ENCODE data around the gene LEMD3. TPM values are rescaled to one million over a fixed set of nuclear protein-coding genes. Genes with fewer than 3 reads are reported as not detected.

LEMD3 gene
- total RNA-seq, 1 donor from 2014 or later, result 77.5 TPM

DNA sequence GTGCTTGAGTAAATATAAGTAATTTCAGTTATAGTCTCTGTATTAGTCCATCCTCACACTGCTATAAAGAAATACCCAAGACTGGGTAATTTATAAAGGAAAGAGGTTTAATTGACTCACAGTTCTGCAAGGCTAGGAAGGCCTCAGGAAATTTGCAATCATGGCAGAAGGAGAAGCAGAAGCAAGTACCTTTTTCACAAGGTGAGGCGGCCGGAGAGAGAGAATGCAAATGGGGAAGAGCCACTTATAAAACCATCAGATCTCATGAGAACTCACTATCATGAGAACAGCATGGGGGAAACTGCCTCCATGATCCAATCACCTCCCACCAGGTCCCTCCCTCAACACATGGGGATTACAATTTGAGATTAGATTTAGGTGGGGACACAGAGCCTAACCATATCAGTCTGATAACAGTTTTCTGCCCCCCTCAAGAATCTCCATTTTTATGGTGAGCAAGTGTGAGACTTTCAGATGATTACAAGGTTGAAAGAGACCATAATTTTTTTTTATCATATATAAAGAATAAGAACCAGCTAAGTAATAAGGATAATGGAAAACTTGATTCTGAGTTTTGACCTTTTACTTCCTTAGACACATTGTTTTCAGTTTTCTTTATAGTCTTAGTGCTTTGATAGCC, 35.6 kb downstream of the LEMD3 start:
- FAIRE-seq, result no peak
- no peak for DNase-seq (ENCODE audit: low spot score in 2 of 2)

DNA sequence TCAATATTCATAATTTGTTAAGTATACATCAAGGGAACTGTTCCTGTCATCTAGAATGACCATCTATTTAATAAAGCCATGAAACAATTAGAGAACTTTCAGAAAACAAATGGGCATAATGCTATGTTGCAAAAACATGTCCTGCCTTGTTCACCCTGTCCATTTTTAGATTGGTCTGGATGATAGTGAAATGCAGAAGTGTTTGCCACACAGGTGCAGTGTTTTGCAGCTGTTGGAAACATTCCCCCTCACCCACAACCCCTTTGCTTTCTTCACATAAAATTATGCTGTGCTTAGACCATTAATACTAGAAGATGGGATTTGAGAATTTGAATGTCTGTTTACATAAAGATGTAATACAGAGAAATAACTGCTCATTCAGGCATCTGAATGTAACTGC, 36.5 kb downstream of the LEMD3 start:
- DNase-seq (ENCODE audit: low spot score in 2 of 2) (no peak), FAIRE-seq (no peak)

DNA sequence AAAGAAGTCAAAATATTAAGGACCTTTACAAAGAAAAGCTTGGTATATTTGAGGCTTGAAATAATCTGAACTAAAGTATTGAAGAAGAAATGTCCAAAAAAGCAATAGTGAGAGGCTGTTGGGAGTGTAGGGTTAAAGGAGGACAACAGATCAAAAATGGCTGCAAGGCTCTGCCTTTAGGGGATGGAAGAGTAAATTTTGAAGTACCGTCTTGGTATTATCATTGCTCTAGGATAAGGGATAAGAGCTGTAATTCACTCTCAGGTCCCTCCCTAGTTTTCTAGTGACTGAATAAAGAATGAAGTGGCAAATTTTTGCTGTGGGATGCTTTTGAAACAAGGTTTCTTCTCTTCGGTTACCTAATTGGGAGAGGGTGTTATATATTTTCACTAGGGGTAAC, 38.7 kb downstream of the LEMD3 start:
- DNase-seq (ENCODE audit: low spot score in 2 of 2), result no peak
- FAIRE-seq, result no peak

DNA sequence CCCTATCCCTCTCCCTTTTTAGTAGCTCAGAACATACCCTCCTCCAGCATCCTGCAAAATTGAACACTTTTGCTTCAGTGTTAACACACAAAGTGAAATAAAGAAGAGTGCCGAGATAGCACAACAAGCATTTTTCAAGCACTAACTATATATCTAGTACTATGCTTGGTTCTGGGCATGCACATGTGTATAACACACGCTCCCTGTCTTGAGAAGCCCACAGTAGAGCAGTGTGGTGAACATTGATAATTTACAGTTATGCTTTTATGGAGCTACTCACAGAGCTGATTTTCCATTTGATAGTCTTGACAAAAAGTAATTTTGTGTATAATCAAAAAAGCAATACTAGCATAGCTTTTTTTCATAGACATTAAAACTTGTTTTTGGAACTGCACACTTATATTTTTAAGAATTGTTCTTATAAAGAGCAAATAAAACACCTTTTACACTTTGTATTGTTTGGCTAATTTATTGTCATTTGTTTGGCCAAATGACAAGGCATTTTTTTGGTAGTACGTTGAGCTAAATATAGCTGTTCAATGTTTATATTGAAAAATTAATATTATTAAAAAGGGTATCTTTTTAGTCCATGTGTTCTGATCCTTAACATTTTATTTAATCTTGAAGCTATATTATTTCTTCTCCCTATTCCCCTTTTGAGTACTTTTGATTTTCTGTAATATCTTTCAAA, 39.7 kb downstream of the LEMD3 start:
- no peak for FAIRE-seq
- DNase-seq (ENCODE audit: low spot score in 2 of 2), result no peak

DNA sequence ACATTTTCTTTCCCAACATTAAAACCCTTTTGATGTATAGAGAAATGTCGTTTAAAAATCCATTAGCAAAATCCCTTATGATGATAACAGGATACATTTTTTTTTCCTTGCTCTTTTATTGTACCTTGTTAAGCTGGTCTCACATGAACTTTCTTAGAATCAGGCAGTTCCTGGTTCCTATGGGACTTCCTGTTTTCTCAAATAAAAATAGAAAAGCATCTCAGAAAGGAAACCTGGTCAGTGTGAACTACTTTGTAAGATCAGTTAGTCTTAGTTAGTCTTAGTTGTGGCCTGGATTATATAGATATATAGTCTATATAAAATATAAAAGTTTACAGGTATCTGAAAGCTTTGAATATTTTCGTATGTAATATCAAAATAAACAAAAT, 40.3 kb downstream of the LEMD3 start:
- no peak for DNase-seq (ENCODE audit: low spot score in 2 of 2)
- FAIRE-seq, result no peak

DNA sequence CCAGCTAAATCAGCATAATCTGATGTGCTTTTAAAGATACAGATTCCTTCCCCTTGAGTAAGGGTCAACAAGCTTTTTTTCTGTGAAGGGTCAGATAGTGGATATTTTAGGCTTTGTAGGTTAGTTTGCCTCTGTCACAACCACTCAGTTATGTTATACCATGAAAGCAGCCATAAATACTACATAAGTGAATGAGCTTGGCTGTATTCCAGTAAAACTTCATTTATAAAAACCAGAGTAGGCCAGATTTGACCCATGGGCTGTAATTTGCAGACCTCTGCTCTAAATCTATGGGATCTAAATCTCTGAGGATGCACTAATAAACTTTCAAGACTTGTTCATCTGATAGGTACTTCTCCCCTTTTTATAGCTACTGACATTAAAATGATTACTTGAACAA, 47.7 kb downstream of the LEMD3 start:
- no peak for DNase-seq (ENCODE audit: low spot score in 2 of 2)
- no peak for FAIRE-seq

DNA sequence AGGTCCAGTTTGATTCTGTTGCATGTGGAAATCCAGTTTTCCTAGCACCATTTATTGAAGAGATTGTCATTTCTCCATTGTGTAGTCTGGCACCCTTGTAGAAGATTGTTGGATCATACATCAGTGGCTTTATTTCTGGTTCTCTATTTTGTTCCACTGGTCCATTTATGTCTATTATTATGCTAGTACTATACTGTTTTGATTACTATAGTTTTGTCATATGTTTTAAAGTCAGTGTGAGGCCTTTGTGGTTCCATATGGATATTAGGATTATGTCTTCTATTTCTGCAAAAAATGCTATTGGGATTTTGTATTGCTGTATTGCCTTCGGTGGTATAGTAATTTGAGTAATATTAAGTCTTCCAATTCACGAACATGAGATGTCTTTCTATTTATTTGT, 51.4 kb downstream of the LEMD3 start:
- FAIRE-seq (no peak), DNase-seq (ENCODE audit: low spot score in 2 of 2) (no peak)

DNA sequence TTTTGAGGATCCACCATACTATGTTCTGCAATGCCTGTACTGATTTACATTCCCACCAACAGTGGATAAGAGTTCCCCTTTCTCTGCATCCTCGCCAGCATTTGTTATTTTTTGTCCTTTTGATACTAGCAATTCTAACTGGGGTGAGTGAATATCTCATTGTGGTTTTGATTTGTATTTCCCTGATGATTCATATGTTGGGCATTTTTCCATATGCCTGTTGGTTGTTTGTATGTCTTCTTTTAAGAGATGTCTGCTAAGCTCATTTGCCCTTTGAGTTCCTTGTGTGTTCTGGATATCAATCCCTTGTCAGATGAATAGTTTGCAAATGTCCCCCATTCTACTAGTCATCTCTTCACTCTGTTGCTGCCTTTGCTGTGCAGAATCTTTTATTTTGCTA, 60.1 kb downstream of the LEMD3 start:
- DNase-seq (ENCODE audit: low spot score in 2 of 2), result no peak
- FAIRE-seq, result no peak

DNA sequence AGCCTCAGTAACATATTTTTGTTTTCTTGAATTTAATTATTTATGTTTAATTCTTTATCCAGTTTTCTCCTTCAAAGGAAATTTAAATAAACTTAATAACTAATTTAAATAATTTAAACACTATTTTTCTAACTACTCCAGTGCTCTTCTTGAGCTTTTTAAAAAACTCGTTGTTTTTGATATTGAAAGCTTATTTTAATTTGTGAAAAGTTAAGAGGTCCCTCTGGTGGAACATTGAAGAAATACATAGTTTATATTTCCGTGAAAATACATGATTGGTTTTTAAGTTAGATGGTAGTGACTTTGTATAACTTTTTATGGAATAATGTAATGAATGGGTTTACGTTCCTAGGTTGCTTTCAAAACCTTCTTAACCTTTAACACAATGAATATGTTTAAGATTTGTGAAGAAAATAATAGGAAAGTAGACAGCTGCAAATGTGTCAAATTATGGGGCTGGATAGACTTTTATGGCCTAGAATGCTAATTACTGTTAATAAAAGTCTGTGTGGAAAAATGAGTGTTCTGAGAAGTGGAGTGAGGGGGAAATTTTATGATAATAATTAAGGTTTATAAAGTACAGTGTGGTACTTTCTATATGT, 63.2 kb downstream of the LEMD3 start:
- FAIRE-seq (peak; percentile 98), DNase-seq (ENCODE audit: low spot score in 2 of 2) (peak in 1 of 2 donors; percentile 1)

DNA sequence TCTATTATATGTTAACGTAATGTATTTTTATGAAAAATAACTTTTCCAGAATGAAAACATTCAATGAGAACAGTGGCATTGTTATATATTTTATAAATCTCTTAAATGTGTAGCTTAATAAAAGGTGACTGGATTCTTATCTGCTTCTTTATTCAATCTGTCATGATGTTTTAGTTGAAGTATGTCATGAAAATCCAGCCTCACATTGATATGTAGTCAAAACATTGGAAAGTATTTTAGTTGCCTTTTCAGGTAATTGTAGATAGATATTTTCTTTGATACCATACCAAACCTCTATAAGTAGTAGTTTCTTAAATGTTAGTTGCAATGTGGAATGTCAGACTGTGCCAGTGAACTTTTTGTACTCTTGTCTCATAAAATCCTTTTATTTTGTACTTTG, 67.8 kb downstream of the LEMD3 start:
- DNase-seq (ENCODE audit: low spot score in 2 of 2) (no peak), FAIRE-seq (no peak)

DNA sequence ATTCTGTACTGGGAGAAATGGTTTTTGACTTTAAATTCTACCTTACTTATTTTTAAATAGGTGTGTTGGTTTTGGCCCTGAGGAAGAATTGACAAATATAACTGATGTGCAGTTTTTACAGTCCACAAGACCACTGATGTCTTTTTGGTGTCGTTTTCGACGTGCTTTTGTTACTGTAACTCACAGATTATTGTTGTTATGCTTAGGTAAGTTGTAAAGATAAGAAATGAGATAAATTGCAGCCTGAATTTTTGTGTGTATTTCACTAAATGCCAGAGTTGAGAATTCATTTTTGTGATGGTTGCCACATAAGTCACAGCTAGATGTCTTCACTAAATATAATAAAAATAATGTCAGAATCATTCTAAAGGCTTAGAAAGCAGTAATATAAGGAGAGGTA, 69.2 kb downstream of the LEMD3 start:
- DNase-seq (ENCODE audit: low spot score in 2 of 2), result no peak
- no peak for FAIRE-seq

DNA sequence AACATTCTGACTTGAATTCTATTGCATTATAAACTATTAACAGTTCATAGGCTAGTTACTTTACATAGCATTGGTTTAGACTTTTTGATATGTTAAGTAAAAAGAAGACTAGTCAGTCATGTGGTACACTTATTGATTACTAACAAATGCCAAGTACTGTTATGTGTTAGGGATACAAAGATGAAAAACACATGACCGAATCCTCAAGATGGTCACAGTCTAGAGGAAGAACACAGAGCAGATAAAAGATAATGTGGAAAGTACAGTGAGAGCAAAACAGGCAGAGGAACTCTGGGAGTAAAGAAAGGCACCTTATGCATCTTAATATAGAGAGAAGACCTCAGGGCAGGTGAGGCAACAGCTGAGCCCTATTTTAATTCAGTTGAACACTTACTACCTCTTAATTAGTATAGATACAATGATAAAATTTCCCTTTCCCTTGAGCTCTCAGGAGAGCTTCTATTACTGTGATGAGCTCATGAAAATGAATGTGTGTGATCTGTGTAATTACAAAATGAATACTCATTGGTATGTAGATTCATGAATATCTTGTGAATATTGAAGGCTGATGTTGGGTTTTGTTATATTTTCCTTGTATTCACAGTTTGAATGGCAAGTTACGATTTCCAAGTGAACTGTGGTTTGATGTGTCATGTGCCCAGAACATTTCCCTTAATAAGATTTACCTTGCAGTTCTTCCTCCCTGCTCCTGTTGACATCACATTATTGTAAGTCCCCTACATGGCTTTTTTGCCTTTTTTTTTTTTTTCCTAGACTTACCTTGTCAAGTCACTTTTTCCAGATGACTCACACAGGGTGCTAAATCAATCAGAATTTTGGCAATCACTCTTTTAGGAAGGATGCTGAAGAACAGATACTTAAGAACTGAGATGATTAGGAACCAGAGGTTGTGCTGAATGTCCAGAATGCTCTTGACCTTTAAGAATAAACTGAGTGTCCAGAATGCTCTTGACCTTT, 79.6 kb downstream of the LEMD3 start:
- no peak for DNase-seq (ENCODE audit: low spot score in 2 of 2)
- FAIRE-seq, result no peak

DNA sequence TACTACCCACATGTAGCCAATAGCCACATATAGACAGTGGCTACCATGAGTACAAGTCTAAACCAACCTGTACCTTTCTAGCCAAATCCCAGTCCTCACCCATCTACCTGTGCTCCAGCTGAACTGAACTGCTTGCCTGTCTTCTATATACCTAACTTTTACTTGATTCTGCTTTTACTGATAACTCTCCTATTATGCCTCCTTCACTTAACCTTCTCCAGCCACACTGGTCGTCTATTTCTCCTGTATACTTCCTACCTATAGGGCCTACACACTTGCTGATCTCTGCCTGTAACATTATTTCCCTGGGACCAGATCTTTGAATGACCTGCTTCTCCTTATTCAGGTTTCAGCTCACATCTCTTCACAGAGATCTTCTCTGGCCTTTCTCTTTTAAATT, 83.1 kb downstream of the LEMD3 start:
- DNase-seq (ENCODE audit: low spot score in 2 of 2), result no peak
- FAIRE-seq, result no peak

DNA sequence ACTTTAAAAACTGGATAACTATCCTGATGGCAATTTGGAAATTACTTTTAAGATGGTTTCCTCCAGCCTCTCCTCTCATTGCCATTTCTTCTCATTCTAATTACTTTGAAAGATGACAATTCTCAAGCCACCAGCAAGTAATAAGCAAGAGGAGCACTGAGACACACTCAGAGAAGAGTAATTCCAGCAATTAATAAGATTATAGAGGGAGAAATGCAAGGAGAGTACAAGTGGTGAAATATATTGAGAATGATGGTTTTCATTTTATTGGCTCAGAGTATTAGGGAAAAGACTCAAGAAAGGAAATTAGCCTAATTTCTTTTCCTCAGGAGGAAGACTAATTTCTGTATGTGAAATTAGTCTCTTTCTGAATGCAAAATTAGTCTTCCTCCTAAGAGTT, 88.6 kb downstream of the LEMD3 start:
- FAIRE-seq (no peak), DNase-seq (ENCODE audit: low spot score in 2 of 2) (no peak)

DNA sequence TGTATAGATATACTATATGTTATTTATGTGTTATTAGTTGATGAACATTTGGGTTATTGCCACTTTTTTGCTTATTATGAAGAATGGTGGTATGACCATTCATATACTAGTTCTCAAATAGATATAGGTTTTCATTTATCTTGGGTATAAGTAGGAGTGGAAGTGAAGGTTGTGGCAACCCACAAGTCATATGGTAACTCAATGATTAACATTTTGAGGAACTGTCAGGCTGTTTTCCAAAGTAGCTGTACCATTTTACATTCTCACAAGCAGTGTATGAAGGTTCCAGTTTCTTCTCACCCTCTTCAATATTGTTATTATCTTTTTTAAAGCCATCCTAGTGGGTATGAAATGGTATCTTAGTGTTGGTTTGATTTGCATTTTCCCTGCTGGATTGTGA, 90.1 kb downstream of the LEMD3 start:
- FAIRE-seq (no peak), DNase-seq (ENCODE audit: low spot score in 2 of 2) (no peak)

DNA sequence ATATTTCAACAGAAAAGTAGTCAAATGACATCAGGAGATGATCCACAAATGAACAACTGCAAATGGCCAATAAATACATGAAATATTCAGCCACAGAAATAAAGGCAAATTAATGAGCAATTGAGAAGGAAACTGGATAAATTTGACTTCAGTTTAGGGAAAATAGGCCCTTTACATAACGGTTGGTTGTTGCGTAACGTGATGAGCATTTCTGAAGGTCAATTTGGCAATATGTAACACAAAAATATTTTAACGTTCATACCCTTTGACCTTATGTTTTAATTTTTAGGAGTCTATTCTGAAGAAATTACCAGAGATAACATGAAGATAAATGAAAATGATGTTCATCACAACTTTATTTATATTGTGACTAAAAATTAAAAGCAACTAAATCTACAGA, 94.4 kb downstream of the LEMD3 start:
- FAIRE-seq, result no peak

DNA sequence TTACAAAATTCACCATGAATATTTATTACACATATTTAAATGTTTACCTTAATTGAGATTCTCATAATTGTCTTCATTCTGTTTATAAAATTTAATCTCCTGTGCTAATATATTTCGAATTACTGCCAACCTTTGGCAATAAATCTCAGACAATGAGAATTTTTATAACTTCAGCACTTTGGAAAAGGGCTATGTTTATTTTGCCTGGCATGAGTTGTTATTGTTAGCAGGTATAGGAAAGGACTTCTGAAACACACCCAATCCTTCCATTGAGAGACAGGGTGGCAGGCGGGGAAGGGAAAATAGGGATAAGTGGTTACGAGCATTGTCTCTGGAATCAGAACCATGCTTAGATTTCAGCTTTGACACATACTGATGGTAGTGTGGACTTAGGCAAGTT, 97.0 kb downstream of the LEMD3 start:
- no peak for FAIRE-seq
- no peak for DNase-seq (ENCODE audit: low spot score in 2 of 2)

More for the DNA sequence above, 94.4 kb downstream of the LEMD3 start:
- no peak for DNase-seq (ENCODE audit: low spot score in 2 of 2)

DNA sequence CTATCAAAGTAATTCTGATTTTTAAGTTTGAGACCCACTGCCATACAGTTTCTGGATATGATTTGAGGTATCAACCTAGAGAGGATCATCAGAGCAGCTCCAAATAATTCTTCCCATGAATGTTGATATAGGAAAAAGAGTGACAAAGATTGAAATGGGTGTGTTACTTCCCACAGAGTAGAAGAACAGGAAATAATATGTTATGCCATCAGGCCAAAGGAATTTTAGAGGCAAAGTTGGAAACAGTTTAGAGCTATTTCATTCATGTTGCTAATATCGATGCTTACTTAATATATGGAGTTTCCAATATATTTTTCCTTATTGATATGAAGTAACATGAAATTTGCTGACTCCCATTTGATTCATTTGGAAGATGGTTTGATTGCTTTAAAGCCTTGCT, 100.2 kb downstream of the LEMD3 start:
- FAIRE-seq, result no peak

DNA sequence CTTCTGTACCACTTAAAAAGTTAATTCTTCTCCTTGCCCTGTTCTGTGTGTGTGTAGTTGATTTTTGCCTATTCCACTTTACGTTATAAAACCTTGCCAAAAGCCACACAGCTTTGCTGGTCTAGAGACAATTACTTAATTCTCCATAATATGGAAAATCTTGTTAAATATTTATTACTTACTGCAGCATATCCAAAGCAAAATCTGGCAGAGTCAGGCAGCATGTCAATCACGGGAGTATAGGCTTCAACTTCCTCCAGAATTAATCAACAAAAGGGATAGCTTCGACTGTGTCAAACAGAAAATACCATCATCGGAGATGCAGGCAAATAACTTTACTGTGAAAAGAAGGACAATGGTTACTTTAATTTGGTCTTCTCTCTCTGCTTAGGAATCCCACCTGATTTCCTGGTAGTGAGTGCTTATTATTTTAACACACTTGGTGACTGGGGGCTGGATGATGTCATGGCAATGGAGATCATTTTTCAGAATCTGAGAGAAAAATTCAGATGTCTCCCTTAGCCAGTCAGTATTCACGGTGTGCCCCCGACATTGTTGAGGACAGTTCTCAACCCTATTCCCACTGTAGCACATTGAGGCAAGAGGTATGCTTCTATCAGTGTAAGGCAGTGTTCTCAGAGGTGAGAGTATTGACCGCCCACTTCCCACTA, 105.4 kb downstream of the LEMD3 start:
- DNase-seq (ENCODE audit: low spot score in 2 of 2) (no peak), FAIRE-seq (no peak)

More for the DNA sequence above, 100.2 kb downstream of the LEMD3 start:
- no peak for DNase-seq (ENCODE audit: low spot score in 2 of 2)

DNA sequence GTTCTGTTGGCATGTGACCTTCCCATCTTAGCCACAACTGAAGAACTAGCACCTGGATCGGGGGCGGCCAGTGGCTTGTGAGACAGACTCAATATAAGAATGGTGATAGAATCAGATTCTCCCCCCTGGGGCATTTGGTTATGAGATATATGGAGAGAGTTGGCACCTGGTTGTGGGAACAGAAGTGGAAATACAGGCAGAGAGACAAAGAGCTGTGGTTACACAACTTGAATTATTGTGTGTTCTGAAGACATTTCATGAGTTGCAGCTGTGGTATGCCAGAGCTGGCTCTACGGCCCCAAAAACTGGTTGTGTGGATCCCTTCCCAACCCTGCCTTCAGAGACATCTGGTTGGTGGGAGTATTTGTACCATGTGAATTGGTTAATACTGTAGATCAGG, 106.2 kb downstream of the LEMD3 start:
- no peak for FAIRE-seq
- no peak for DNase-seq (ENCODE audit: low spot score in 2 of 2)
